Measurements from ENCODE around the gene BTN3A1. TPM values are rescaled to one million over a fixed set of nuclear protein-coding genes. Genes with fewer than 3 reads are reported as not detected.

BTN3A1 gene
- 1 to 10 TPM; 1.9 to 2.0 TPM for total RNA-seq
- polyA plus RNA-seq (2013, experiment 1 of 2), result 10.2 TPM
- polyA plus RNA-seq (2013, experiment 2 of 2), result 8.4 TPM
- long read RNA-seq, experiment 1, partial matches to known transcripts, result 0 of 1 reads
- long read RNA-seq, experiment 1, other reads (novel, unspliced or antisense), result 1 of 1 reads
- long read RNA-seq, experiment 2, partial matches to known transcripts, result 0 of 4 reads
- long read RNA-seq, experiment 2, other reads (novel, unspliced or antisense), result 4 of 4 reads
- long read RNA-seq, experiment 3, partial matches to known transcripts, result 0 of 1 reads
- long read RNA-seq, experiment 3, other reads (novel, unspliced or antisense), result 1 of 1 reads
- long read RNA-seq, experiment 4, result 0 reads

DNA sequence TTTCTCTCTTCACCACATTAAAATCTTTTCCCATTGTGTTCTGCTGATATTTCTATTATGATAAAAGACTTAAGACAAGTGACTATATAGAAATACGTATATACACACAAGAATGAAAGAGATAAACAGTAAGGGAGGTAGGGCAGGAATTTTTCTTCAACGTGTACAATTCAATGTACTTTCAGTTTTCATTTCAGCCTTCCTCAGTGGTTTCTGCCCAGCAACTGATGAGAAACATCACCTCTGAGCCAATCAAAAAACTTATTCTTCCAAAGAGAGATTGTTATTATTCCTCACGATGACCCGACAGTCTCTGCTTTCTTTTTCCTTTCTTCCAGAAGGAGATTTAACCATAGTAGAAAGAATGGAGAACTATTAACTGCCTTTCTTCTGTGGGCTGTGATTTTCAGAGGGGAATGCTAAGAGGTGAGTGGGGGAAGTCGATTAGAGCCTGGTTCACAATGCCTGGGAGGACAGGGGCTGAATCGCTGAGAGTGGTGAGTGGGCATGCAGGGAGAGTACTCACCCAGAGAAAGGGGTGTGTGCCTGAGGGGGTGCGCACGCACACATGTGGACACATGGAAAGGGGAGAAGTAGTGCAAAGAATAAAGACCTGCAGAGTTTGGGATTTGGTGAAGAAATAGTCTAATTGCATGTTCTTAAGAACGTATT lies at the start of gene BTN3A1:
Gene BTN3A1 (plus strand): TSS at position 289 of the 672 bp plus-strand sequence. CDS start 3,289 bp downstream, outside the sequence.
- no peaks in the 10 kb centered on the region for H3K9me3 ChIP-seq (ENCODE audit: control insufficient read depth, low read length)
- H3K4me1 ChIP-seq (ENCODE audit: control insufficient read depth, insufficient read depth, low read length), result no peaks in the 10 kb centered on the region
- Mint-ChIP-seq H3K36me3 (ENCODE audit: low read depth) (no peaks in the 10 kb centered on the region), H3K27me3 (ENCODE audit: insufficient read depth) (no peaks in the 10 kb centered on the region), H3K4me3 (peak within 1 kb of the TSS; percentile 64), H3K9me3 (no peaks in the 10 kb centered on the region), H3K4me1 (peaks cover 16% of the 10 kb centered on the region), H3K27ac (peak within 1 kb of the TSS; percentile 88)
- H3K9ac ChIP-seq (ENCODE audit: extremely low read depth, low read length, poor library complexity, severe bottlenecking), result peak within 1 kb of the TSS; percentile 35
- WGBS, 2 experiments (ENCODE audit: insufficient coverage in 1 of 2, insufficient read length in 1 of 2), result 18 to 23% methylated on average over 6 to 8 of the region's 9 CpGs
- H3K27ac ChIP-seq (ENCODE audit: low read depth, low read length), result peak within 1 kb of the TSS; percentile 52
- H3K27me3 ChIP-seq (ENCODE audit: control insufficient read depth, insufficient read depth, low read length, poor library complexity, severe bottlenecking), result no peaks in the 10 kb centered on the region
- H3K36me3 ChIP-seq (ENCODE audit: control insufficient read depth, insufficient read depth, low read length), result no peaks in the 10 kb centered on the region
- no peak for TF ChIP-seq CTCF (conservative IDR thresholded peaks at IDR 0.05)
- DNase-seq, result peak; percentile 72
- peak within 1 kb of the TSS; percentile 80 for H3K4me3 ChIP-seq (ENCODE audit: low read length)

DNA sequence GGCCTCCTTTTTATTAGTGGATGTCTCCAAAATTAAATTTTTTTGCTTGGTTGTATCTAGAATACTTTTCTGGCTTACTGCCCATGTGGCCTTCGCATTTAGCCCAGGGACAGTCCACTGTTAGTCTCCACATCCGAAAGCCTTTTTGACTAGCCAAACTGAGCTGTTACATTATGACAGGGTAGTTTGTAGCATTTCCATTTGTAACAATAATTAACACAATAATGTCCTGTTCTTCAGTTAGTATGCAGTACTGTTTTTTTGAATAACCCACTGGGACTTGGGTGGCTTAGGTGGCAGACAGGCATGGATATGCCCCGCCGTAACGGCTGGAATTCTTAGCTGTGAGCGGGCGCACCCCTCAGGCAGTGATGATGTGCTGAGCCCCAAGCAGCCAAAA lies 49.8 kb upstream of the BTN3A1 start:
- Histone ChIP-seq H3K36me3 (ENCODE audit: control insufficient read depth, insufficient read depth, low read length) (no peaks in the 10 kb centered on the region), H3K9me3 (ENCODE audit: control insufficient read depth, low read length) (no peaks in the 10 kb centered on the region), H3K27me3 (ENCODE audit: control insufficient read depth, insufficient read depth, low read length, poor library complexity, severe bottlenecking) (no peaks in the 10 kb centered on the region), H3K9ac (ENCODE audit: extremely low read depth, low read length, poor library complexity, severe bottlenecking) (no peak overlapping the region), H3K4me3 (ENCODE audit: low read length) (no peak overlapping the region), H3K27ac (ENCODE audit: low read depth, low read length) (no peak overlapping the region), H3K4me1 (ENCODE audit: control insufficient read depth, insufficient read depth, low read length) (no peaks in the 10 kb centered on the region)
- no peak for DNase-seq
- WGBS, 2 experiments (ENCODE audit: insufficient coverage in 1 of 2, insufficient read length in 1 of 2), result 95% methylated on average over 3 to 7 of the region's 7 CpGs
- Mint-ChIP-seq H3K36me3 (ENCODE audit: low read depth) (no peaks in the 10 kb centered on the region), H3K27ac (no peak overlapping the region), H3K4me3 (no peak overlapping the region), H3K27me3 (ENCODE audit: insufficient read depth) (no peaks in the 10 kb centered on the region), H3K9me3 (no peaks in the 10 kb centered on the region), H3K4me1 (peaks cover 7% of the 10 kb centered on the region)
- TF ChIP-seq CTCF (conservative IDR thresholded peaks at IDR 0.05), result no peak

DNA sequence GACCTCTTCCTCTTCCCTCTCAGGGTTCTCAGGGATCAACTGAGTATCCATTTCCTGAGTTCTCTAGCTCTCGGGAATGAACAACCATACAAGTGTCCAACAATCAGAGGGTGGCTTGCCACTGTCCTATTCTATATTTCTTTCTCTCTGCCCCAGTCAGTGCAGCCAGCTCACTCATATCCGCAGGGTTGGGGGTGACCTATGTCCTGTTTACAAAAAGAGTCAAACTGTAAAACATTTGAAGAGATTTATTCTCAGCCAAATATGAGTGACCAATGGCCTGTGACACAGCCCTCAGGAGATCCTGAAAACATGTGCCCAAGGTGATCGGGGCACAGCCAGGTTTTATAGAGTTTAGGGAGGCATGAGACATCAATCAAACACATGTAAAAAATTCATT lies 47.9 kb upstream of the BTN3A1 start:
- no peak overlapping the region for H3K27ac ChIP-seq (ENCODE audit: low read depth, low read length)
- no peak for DNase-seq
- Mint-ChIP-seq H3K4me1 (peaks cover 4% of the 10 kb centered on the region), H3K9me3 (no peaks in the 10 kb centered on the region), H3K27ac (no peak overlapping the region), H3K4me3 (no peak overlapping the region), H3K36me3 (ENCODE audit: low read depth) (no peaks in the 10 kb centered on the region), H3K27me3 (ENCODE audit: insufficient read depth) (no peaks in the 10 kb centered on the region)
- no peak overlapping the region for H3K4me3 ChIP-seq (ENCODE audit: low read length)
- WGBS, 2 experiments (ENCODE audit: insufficient coverage in 1 of 2, insufficient read length in 1 of 2), result 86 to 94% methylated on average over 2 to 3 of the region's 3 CpGs
- H3K27me3 ChIP-seq (ENCODE audit: control insufficient read depth, insufficient read depth, low read length, poor library complexity, severe bottlenecking), result no peaks in the 10 kb centered on the region
- no peaks in the 10 kb centered on the region for H3K36me3 ChIP-seq (ENCODE audit: control insufficient read depth, insufficient read depth, low read length)
- H3K9me3 ChIP-seq (ENCODE audit: control insufficient read depth, low read length), result no peaks in the 10 kb centered on the region
- H3K4me1 ChIP-seq (ENCODE audit: control insufficient read depth, insufficient read depth, low read length), result no peaks in the 10 kb centered on the region
- no peak overlapping the region for H3K9ac ChIP-seq (ENCODE audit: extremely low read depth, low read length, poor library complexity, severe bottlenecking)
- no peak for TF ChIP-seq CTCF (conservative IDR thresholded peaks at IDR 0.05)

Data from endodermal cell (in vitro differentiated cells).